Measurements from ENCODE around the gene SLC6A19.
A peak's percentile ranks its signal among the peaks of the same experiment; 100 is the strongest.

DNA sequence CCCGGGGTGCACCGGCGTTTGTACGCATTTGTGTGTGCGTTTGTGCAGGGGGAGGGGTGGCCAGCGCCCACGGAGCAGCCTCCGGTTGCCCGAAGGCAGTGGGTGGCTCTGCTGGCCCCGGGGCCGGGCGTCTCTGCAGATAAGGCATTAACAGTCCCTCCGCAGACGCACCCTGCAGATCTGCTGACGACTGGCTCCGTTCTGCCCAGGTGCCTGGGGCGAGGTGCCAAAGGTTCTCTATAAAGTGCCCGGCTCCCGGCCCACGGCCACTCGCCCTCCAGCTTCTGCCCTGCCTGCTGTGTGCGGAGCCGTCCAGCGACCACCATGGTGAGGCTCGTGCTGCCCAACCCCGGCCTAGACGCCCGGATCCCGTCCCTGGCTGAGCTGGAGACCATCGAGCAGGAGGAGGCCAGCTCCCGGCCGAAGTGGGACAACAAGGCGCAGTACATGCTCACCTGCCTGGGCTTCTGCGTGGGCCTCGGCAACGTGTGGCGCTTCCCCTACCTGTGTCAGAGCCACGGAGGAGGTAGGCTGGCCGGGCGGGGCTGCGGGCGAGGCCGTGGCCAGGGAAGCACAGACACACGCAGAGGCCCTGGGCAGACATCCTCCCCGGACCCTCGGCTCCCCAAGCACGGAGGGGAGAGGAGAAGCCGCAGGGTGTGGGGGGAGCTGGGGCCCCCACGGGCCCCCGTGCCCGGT, at the start of gene SLC6A19:
- TF ChIP-seq, protein P1, sequence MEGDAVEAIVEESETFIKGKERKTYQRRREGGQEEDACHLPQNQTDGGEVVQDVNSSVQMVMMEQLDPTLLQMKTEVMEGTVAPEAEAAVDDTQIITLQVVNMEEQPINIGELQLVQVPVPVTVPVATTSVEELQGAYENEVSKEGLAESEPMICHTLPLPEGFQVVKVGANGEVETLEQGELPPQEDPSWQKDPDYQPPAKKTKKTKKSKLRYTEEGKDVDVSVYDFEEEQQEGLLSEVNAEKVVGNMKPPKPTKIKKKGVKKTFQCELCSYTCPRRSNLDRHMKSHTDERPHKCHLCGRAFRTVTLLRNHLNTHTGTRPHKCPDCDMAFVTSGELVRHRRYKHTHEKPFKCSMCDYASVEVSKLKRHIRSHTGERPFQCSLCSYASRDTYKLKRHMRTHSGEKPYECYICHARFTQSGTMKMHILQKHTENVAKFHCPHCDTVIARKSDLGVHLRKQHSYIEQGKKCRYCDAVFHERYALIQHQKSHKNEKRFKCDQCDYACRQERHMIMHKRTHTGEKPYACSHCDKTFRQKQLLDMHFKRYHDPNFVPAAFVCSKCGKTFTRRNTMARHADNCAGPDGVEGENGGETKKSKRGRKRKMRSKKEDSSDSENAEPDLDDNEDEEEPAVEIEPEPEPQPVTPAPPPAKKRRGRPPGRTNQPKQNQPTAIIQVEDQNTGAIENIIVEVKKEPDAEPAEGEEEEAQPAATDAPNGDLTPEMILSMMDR (IDR thresholded peaks at IDR 0.05) = no peak
- peak; percentile 92 to 95 for TF ChIP-seq POLR2A (IDR thresholded peaks at IDR 0.05)

All from Peyer's patch (tissue), 4 donors.